ENCODE measurements around the gene PLA2G1B. TPM values are rescaled to one million over a fixed set of nuclear protein-coding genes. Genes with fewer than 3 reads are reported as not detected.

Gene PLA2G1B
- total RNA-seq, 1 experiment from 2014 or later, result not detected

- BruUV-seq (replicated peaks), result no TSS peak
- Mint-ChIP-seq H3K27ac (ENCODE audit: unreplicated experiment) (no peak overlapping the region), H3K36me3 (ENCODE audit: insufficient read depth, unreplicated experiment) (no peaks in the 10 kb centered on the region), H3K4me1 (ENCODE audit: low read depth, unreplicated experiment) (no peaks in the 10 kb centered on the region), H3K27me3 (ENCODE audit: unreplicated experiment) (peaks cover 21% of the 10 kb centered on the region), H3K4me3 (ENCODE audit: low read depth, unreplicated experiment) (no peak overlapping the region), H3K9me3 (ENCODE audit: low read depth, unreplicated experiment) (no peaks in the 10 kb centered on the region)
- no peak for DNase-seq
- CTCF ChIA-PET, result no interaction called here
- no peak for TF ChIP-seq CTCF (IDR thresholded peaks at IDR 0.05; ENCODE audit: unreplicated experiment)
- intact Hi-C loops (cut with micrococcal nuclease; ENCODE audit: unreplicated experiment), result no loop called here
These were observed 16.1 kb upstream of the PLA2G1B start for GRCh38 chr12:120343692-120344091.

- Mint-ChIP-seq H3K4me3 (ENCODE audit: low read depth, unreplicated experiment) (no peak overlapping the region), H3K27ac (ENCODE audit: unreplicated experiment) (no peak overlapping the region), H3K36me3 (ENCODE audit: insufficient read depth, unreplicated experiment) (no peaks in the 10 kb centered on the region), H3K27me3 (ENCODE audit: unreplicated experiment) (peaks cover 27% of the 10 kb centered on the region), H3K4me1 (ENCODE audit: low read depth, unreplicated experiment) (no peaks in the 10 kb centered on the region), H3K9me3 (ENCODE audit: low read depth, unreplicated experiment) (peaks cover under 1% of the 10 kb centered on the region)
- no peak for TF ChIP-seq CTCF (IDR thresholded peaks at IDR 0.05; ENCODE audit: unreplicated experiment)
- intact Hi-C loops (cut with micrococcal nuclease; ENCODE audit: unreplicated experiment), result no loop called here
- no peak for DNase-seq
- CTCF ChIA-PET, result interaction anchor here (0.6 kb wide), 1 partner anchor 8 kb away, joined by 3 read pairs; no protein-coding TSS in a partner anchor
- no TSS peak for BruUV-seq (replicated peaks)
These were observed 15.5 kb upstream of the PLA2G1B start for GRCh38 chr12:120343039-120343537.

GRCh38 chr12:120342175-120343038 is 14.8 kb upstream of the PLA2G1B start:
- H3K36me3 Mint-ChIP-seq (ENCODE audit: insufficient read depth, unreplicated experiment), result no peaks in the 10 kb centered on the region
- no peaks in the 10 kb centered on the region for H3K4me1 Mint-ChIP-seq (ENCODE audit: low read depth, unreplicated experiment)
- H3K27me3 Mint-ChIP-seq (ENCODE audit: unreplicated experiment), result peaks cover 27% of the 10 kb centered on the region
- H3K4me3 Mint-ChIP-seq (ENCODE audit: low read depth, unreplicated experiment), result no peak overlapping the region
- H3K9me3 Mint-ChIP-seq (ENCODE audit: low read depth, unreplicated experiment), result peaks cover 7% of the 10 kb centered on the region
- intact Hi-C loops (cut with micrococcal nuclease; ENCODE audit: unreplicated experiment), result no loop called here
- DNase-seq, result no peak
- no peak overlapping the region for H3K27ac Mint-ChIP-seq (ENCODE audit: unreplicated experiment)
- no TSS peak for BruUV-seq (replicated peaks)
- TF ChIP-seq CTCF (IDR thresholded peaks at IDR 0.05; ENCODE audit: unreplicated experiment), result no peak
- CTCF ChIA-PET, result interaction anchor here (0.6 kb wide), 2 partner anchors 9 to 1431 kb away, joined by 3 to 6 read pairs; no protein-coding TSS in a partner anchor

GRCh38 chr12:120339256-120339655 is 11.7 kb upstream of the PLA2G1B start:
- H3K4me1 Mint-ChIP-seq (ENCODE audit: low read depth, unreplicated experiment), result no peaks in the 10 kb centered on the region
- no peak for DNase-seq
- intact Hi-C loops (cut with micrococcal nuclease; ENCODE audit: unreplicated experiment), result no loop called here

More at GRCh38 chr12:120339256-120339655, 11.7 kb upstream of the PLA2G1B start:
- BruUV-seq (replicated peaks), result no TSS peak
- no peak for TF ChIP-seq CTCF (IDR thresholded peaks at IDR 0.05; ENCODE audit: unreplicated experiment)
- Mint-ChIP-seq H3K36me3 (ENCODE audit: insufficient read depth, unreplicated experiment) (no peaks in the 10 kb centered on the region), H3K9me3 (ENCODE audit: low read depth, unreplicated experiment) (peaks cover 15% of the 10 kb centered on the region), H3K27me3 (ENCODE audit: unreplicated experiment) (peaks cover 18% of the 10 kb centered on the region), H3K27ac (ENCODE audit: unreplicated experiment) (no peak overlapping the region), H3K4me3 (ENCODE audit: low read depth, unreplicated experiment) (no peak overlapping the region)
- CTCF ChIA-PET, result no interaction called here

All from Calu3 (cell line).